T-helper 17 cell (primary cell): ENCODE data around the gene AFF1. TPM values are rescaled to one million over a fixed set of nuclear protein-coding genes. Genes with fewer than 3 reads are reported as not detected.
"Not testable (repeated sequence)": the region's sequence is repeated elsewhere in the genome, so short reads cannot be mapped to it uniquely, and the experiment has no call there.

ENCODE experiments used
- ATAC-seq: fragments of 150-1000 bp; cut with Tn5 transposase; 2 replicates; pipeline ENCODE4 v1.10.0; 2021; ENCODE audit warnings: mild to moderate bottlenecking, moderate library complexity
- DNase-seq, 3 donors: peaks; one replicate each; pipeline versions ENCODE4 v3.0.0 to v3.0.0-alpha.2; 2020 to 2021
- H3K9me3 ChIP-seq: one replicate; pipeline ENCODE4 v1.7.0; 2013; ENCODE audit warnings: low read length, mild to moderate bottlenecking; ENCODE audit not compliant: control insufficient read depth, poor library complexity, severe bottlenecking
- H3K27ac Mint-ChIP-seq: one replicate; pipeline ENCODE4 v1.8.0; 2022; ENCODE audit warnings: mild to moderate bottlenecking, moderate library complexity, mixed read lengths
- H3K27me3 Mint-ChIP-seq: one replicate; pipeline ENCODE4 v1.8.0; 2022; ENCODE audit warnings: mixed read lengths
- H3K36me3 Mint-ChIP-seq: one replicate; pipeline ENCODE4 v1.8.0; 2022; ENCODE audit warnings: low read depth, mixed read lengths
- H3K4me1 Mint-ChIP-seq: one replicate; pipeline ENCODE4 v1.8.0; 2022; ENCODE audit warnings: mild to moderate bottlenecking, mixed read lengths
- H3K4me3 Mint-ChIP-seq: one replicate; pipeline ENCODE4 v1.8.0; 2022; ENCODE audit warnings: mild to moderate bottlenecking, moderate library complexity, mixed read lengths
- total RNA-seq, 4 donors: library from RNA in 2 of 4; stranded (reverse) in 2 of 4; gene quantifications; one replicate each; pipeline ENCODE4 v1.2.3 and lab custom pipeline; 2022 to 2026

Gene AFF1
- total RNA-seq, 2 donors from 2014 or later = 105 to 121 TPM

DNA sequence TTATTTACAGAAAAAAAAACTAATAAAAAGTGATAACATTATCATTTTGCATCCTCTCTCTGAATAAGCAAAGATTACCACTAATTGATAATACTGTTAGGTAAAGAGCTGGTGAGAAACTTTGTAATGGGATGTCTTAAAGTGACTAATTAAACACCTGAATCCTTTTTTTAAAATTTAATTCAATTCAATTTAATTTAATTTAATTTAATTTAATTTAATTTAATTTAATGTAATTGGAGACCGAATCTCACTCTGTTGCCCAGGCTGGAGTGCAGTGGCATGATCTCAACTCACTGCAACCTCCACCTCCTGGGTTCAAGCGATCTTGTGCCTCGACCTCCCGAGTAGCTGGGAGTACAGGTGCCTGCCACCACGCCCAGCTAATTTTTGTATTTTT is 51.0 kb downstream of the AFF1 start:
- not testable (repeated sequence) for H3K4me3 Mint-ChIP-seq, H3K27ac Mint-ChIP-seq, H3K9me3 ChIP-seq, H3K27me3 Mint-ChIP-seq, H3K36me3 Mint-ChIP-seq, ATAC-seq, DNase-seq
- peaks cover 16% of the 10 kb centered on the region for H3K4me1 Mint-ChIP-seq

DNA sequence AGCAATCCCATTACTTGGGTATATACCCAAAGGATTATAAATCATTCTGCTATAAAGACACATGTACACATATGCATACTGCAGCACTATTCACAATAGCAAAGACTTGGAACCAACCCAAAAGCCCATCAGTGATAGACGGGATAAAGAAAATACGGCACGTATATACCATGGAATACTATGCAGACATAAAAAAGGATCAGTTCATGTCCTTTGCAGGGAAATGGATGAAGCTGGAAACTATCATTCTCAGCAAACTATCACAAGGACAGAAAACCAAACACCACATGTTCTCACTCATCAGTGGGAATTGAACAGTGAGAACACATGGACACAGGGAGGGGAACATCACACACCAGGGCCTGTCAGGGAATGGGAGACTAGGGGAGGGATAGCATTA is 54.8 kb downstream of the AFF1 start:
- not testable (repeated sequence) for H3K4me3 Mint-ChIP-seq, H3K36me3 Mint-ChIP-seq

DNA sequence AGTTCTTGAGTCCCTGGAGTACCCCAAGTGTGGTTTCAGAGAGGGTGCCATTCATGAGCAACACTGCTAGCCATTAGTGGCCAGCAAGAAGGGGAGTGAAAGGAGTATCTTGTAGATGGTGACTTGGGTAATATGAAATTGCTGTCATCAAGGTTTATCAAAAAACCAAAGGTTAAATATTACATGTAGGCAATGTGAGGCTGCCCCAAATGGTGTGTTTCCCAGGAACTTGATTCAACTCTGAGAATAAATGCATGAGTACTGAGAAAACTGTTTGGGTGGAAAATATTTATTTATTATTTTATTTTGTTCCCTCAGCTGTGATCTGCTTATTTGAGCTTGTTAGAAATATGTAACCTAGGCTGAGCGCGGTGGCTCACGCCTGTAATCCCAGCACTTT is 55.7 kb downstream of the AFF1 start:
- ATAC-seq = no peak
- H3K9me3 ChIP-seq = no peaks in the 10 kb centered on the region
- Mint-ChIP-seq H3K27me3 (no peaks in the 10 kb centered on the region), H3K27ac (no peak overlapping the region), H3K36me3 (peaks cover 8% of the 10 kb centered on the region), H3K4me1 (peaks cover 16% of the 10 kb centered on the region), H3K4me3 (no peak overlapping the region)
- no peak for DNase-seq

More for the DNA sequence above, 54.8 kb downstream of the AFF1 start:
- peaks cover 14% of the 10 kb centered on the region for H3K4me1 Mint-ChIP-seq
- H3K9me3 ChIP-seq, DNase-seq, ATAC-seq, H3K27me3 Mint-ChIP-seq: not testable (repeated sequence)
- peak overlapping the region; percentile 10 for H3K27ac Mint-ChIP-seq

DNA sequence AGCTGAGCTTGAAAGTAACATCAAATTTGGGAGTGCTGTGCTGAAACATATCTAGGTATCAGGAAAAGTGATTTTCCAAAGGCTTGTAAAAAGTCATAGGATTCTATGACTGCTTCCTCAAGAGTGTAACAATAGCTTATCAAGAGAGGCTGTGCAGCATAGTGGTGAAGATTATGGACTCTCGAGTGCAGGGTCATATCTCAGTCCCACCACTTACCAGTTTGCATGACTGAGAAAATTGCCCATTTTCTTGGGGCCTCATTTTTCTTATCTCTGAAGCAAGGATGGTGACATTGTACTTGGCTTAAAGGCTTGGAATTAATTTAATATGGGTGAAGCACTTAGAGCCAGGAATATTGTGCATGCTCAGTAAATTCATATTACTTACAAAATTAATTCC is 57.2 kb downstream of the AFF1 start:
- DNase-seq = no peak
- ATAC-seq = no peak
- H3K4me3 Mint-ChIP-seq = no peak overlapping the region
- no peaks in the 10 kb centered on the region for H3K9me3 ChIP-seq
- H3K27ac Mint-ChIP-seq = no peak overlapping the region
- H3K27me3 Mint-ChIP-seq = no peaks in the 10 kb centered on the region
- peaks cover 18% of the 10 kb centered on the region for H3K4me1 Mint-ChIP-seq
- H3K36me3 Mint-ChIP-seq = peaks cover 8% of the 10 kb centered on the region

DNA sequence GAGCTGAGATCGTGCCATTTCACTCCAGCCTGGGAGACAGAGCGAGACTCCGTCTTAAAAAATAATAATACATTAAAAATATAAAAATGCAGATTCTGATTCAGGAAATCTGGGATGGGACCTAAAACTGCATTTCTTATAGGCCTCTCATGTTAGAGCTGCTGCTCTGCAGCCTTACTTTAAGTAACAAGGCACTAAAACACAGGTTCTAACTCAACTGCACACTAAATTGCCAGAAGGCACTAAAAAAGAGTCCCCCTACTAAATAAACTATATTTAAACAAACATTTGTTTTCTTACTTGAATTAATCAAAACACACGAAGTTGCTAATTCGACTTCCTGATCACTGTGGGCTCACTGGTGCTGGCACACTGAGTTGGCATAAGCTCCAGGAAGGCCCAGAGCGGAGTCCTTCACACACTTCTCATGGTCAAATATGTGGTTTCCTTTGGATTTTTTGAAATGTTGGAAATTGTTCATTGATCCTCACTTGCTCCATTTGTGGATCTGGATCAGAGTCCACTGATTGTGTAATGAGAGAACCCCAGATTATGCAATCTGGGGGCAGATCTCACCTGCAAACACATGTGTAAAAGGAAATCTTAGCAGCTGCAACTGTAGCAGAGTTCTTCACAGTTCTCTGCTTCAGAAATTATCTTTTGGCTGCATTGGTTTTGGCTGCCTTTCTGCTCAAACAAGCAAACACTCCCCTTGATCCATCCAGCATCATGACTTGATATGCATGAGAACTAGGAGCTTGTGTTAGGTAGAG is 59.3 kb downstream of the AFF1 start:
- Mint-ChIP-seq H3K36me3 (peaks cover 3% of the 10 kb centered on the region), H3K4me1 (peaks cover 28% of the 10 kb centered on the region), H3K27ac (peak overlapping the region; percentile 16), H3K27me3 (no peaks in the 10 kb centered on the region), H3K4me3 (no peak overlapping the region)
- DNase-seq (no peak), ATAC-seq (no peak)
- no peaks in the 10 kb centered on the region for H3K9me3 ChIP-seq

DNA sequence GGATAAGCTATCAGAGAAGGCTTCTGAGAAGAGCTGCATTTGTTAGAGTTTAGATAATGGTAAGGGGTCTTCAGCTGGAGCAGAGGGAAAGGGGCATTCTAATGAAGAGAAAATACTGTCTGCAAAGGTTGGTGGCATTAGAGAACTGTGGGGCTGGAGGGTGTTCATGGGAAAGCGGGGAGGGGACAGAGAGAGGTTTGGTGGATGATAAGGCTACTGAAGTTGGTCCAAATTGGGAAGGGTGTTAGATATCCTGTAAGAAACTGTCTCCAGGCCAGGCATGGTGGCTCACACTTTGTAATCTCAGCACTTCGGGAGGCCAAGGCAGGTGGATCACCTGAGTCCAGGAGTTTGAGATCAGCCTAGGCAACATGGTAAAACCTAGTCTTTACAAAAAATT is 59.9 kb downstream of the AFF1 start:
- no peak for DNase-seq
- Mint-ChIP-seq H3K4me3 (no peak overlapping the region), H3K27me3 (no peaks in the 10 kb centered on the region), H3K27ac (no peak overlapping the region), H3K36me3 (peaks cover 3% of the 10 kb centered on the region), H3K4me1 (peaks cover 29% of the 10 kb centered on the region)
- ATAC-seq = no peak
- no peaks in the 10 kb centered on the region for H3K9me3 ChIP-seq

DNA sequence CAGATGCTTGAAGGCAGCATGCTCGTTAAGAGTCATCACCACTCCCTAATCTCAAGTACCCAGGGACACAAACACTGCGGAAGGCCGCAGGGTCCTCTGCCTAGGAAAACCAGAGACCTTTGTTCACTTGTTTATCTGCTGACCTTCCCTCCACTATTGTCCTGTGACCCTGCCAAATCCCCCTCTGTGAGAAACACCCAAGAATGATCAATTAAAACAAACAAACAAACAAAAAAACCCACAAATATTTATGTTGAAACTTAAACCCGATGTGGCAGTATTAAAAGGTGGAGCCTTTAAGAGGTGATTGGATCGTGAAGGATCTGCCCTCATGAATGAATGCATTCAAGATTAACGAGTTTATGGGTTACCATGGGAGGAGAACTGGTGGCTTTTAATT is 61.7 kb downstream of the AFF1 start:
- not testable (repeated sequence) for H3K4me3 Mint-ChIP-seq, H3K27me3 Mint-ChIP-seq, DNase-seq, H3K9me3 ChIP-seq, H3K36me3 Mint-ChIP-seq, H3K27ac Mint-ChIP-seq, ATAC-seq
- H3K4me1 Mint-ChIP-seq = peaks cover 37% of the 10 kb centered on the region

DNA sequence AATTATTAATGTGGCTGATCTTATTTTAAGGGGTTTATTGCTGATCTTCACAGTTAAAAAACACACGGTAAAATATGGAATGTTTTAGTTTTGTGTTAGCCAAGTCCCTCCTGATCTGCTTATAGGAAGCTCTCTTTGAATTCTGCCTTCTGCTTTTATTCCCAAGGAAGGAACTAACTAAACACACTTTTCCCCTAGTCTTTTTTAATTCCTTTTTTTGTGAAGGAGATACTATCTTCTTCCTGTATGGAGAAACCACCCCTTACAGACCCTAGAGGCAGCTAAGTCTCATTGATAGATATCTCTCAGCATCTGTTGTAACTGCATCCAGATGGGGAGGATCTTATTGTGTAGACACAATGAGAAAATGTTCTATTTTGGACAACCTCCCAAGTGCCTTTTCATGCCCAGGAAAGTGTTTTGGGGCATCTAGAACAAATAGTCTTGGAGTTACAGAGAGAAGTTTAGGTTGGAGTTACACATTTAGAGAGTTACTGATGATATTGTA is 64.4 kb downstream of the AFF1 start:
- DNase-seq (no peak), ATAC-seq (no peak)
- H3K27me3 Mint-ChIP-seq = no peaks in the 10 kb centered on the region
- H3K9me3 ChIP-seq = no peaks in the 10 kb centered on the region
- no peak overlapping the region for H3K4me3 Mint-ChIP-seq
- H3K4me1 Mint-ChIP-seq = peaks cover 35% of the 10 kb centered on the region
- H3K36me3 Mint-ChIP-seq = peaks cover 3% of the 10 kb centered on the region
- H3K27ac Mint-ChIP-seq = peak overlapping the region; percentile 67

DNA sequence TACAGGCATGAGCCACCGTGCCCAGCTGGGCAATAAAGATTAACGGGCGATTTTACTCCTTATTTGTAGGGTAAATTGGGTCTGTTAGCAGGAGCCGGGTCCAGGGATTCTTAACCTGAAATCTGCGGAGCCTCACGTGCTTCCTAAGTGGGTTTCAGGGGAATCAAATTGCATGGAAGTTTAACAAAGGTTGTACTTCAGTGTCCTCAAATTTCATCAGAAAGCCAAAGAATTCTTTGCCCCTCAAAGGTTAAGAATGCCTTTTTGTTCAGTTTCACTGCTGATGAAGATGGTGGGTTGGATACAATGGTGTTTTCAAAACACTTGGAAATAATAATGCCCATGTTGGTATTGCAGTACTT is 67.9 kb downstream of the AFF1 start:
- DNase-seq = no peak
- peaks cover 40% of the 10 kb centered on the region for H3K4me1 Mint-ChIP-seq
- no peaks in the 10 kb centered on the region for H3K36me3 Mint-ChIP-seq
- H3K27ac Mint-ChIP-seq = peak overlapping the region; percentile 99
- H3K27me3 Mint-ChIP-seq = no peaks in the 10 kb centered on the region
- H3K4me3 Mint-ChIP-seq = no peak overlapping the region
- no peak for ATAC-seq
- no peaks in the 10 kb centered on the region for H3K9me3 ChIP-seq

DNA sequence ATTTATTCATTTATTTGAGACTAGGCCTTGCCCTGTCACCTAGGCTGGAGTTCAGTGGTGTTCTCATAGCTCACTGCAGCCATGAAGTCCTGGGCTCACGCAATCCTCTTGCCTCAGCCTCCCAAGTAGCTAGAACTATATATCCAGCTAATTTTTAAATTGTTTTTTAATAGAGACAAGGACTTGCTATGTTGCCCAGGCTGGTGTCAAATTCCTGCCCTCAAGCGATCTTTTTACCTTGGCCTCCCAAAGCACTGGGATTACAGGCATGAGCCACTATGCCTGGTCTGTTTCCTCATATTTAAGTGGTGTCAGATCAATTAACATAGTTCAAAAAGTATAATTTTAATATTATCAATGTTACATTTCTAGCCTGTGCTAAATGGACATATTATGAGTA is 68.5 kb downstream of the AFF1 start:
- no peaks in the 10 kb centered on the region for H3K9me3 ChIP-seq
- ATAC-seq (no peak), DNase-seq (no peak)
- Mint-ChIP-seq H3K4me1 (peaks cover 44% of the 10 kb centered on the region), H3K27ac (peak overlapping the region; percentile 99), H3K36me3 (no peaks in the 10 kb centered on the region), H3K27me3 (no peaks in the 10 kb centered on the region), H3K4me3 (no peak overlapping the region)

DNA sequence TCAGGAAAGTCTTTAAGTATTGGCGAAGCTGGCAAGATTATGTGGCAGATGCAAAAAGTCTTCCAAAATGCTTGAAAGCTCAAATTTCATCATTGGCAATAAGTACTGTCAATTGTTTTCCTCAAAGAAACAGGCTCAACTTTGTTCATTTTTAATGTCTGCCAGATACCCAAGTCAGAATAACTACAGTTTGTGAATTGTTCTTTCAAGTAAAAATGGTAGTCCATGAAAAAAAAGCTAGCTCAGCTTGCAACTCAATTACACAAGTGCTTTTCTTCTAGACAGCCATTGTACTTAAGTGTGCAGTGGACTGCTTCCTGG is 70.5 kb downstream of the AFF1 start:
- H3K4me1 Mint-ChIP-seq = peaks cover 38% of the 10 kb centered on the region
- peak overlapping the region; percentile 98 for H3K4me3 Mint-ChIP-seq
- no peak for ATAC-seq
- no peak for DNase-seq
- no peaks in the 10 kb centered on the region for H3K36me3 Mint-ChIP-seq
- H3K27me3 Mint-ChIP-seq = no peaks in the 10 kb centered on the region
- peak overlapping the region; percentile 99 for H3K27ac Mint-ChIP-seq
- no peaks in the 10 kb centered on the region for H3K9me3 ChIP-seq

DNA sequence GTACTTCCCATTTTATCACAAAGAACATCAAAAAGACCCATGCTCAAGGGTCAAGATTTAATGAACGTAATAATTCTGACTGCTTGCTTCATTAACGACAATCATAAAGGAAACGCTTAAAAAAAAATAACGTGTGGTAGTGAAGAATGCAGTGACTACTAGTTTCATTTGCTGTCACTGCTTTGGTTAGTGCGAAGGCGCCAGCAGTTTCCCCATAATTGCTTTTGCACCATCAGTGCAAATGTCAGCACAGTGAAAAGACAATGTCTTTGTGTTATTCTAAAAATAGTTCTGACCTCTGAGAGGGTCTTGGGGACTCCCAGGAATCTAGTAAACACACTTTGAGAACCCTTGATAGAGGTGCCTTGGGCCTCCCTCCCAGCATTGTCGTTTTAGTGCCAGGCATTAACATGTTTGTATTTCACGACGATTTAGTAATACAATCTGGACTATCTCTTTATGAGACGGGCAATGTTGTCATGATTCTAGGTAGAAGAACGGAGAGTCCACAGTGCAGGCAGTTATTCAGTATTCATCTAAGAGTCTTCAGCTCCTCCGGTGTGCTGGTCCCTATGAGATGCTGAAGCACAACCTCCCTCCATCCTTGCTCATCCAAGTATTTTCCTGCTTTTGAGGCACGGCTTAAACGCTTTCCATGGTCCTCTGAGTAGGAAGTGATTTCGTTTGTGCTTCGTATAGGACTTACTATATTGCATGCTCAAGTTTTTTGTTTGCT is 71.0 kb downstream of the AFF1 start:
- peak; percentile 6 for ATAC-seq
- H3K4me1 Mint-ChIP-seq = peaks cover 35% of the 10 kb centered on the region

DNA sequence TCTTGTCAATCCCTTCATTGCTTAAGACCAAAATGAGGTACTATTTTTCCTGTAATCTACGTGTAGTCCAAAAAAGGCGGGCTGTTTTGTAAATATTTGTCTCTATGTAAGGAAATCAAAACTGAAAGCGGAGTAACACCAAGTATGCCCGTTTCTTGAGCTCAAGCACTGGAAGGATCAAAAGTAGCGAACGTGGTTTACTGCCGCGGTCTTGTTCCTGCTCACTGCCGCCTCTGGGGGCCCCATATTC is 71.5 kb downstream of the AFF1 start:
- no peak for ATAC-seq
- Mint-ChIP-seq H3K4me1 (peaks cover 40% of the 10 kb centered on the region), H3K36me3 (no peaks in the 10 kb centered on the region)

More for the DNA sequence above, 71.0 kb downstream of the AFF1 start:
- Mint-ChIP-seq H3K4me3 (peak overlapping the region; percentile 98), H3K27ac (peak overlapping the region; percentile 99), H3K27me3 (no peaks in the 10 kb centered on the region), H3K36me3 (no peaks in the 10 kb centered on the region)
- DNase-seq = no peak
- H3K9me3 ChIP-seq = no peaks in the 10 kb centered on the region

More for the DNA sequence above, 71.5 kb downstream of the AFF1 start:
- Mint-ChIP-seq H3K4me3 (peak overlapping the region; percentile 98), H3K27ac (peak overlapping the region; percentile 99), H3K27me3 (no peaks in the 10 kb centered on the region)
- H3K9me3 ChIP-seq = no peaks in the 10 kb centered on the region
- no peak for DNase-seq
